Germinal center (tissue), 1 donor: ENCODE results near the gene CCDC34.
"Not testable (repeated sequence)": the region's sequence is repeated elsewhere in the genome, so short reads cannot be mapped to it uniquely, and the experiment has no call there.

Experiments used
- DNase-seq: peaks from one replicate; pipeline ENCODE4 v3.0.0; 2012; ENCODE audit warnings: mixed read lengths, low spot score

CCDC34 gene

DNA sequence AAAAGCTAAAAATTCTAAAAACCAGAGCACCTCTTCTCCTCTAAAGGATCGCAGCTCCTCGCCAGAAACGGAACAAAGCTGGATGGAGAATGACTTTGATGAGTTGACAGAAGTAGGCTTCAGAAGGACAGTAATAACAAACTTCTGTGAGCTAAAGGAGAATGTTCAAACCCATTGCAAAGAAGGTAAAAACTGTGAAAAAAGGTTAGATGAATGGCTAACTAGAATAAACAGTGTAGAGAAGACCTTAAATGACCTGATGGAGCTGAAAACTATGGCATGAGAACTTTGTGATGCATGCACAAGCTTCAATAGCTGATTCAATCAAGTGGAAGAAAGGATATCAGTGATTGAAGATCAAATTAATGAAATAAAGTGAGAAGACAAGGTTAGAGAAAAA, 40.8 kb downstream of the CCDC34 start:
- not testable (repeated sequence) for DNase-seq

DNA sequence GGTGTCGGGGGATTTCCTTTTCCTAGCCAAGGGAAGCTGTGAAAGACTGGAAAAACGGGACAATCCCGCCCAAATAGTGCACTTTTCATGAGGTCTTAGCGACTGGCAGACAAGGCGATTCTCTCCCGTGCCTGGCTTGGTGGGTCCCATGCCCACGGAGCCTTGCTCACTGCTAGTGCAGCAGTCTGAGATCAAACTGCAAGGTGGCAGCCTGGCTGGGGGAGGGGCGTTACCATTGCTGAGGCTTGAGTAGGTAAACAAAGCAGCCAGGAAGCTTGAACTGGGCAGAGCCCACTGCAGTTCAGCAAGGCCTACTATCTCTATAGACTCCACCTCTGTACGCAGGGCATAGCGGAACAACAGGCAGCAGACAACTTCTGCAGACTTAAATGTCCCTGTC, 41.7 kb downstream of the CCDC34 start:
- not testable (repeated sequence) for DNase-seq

DNA sequence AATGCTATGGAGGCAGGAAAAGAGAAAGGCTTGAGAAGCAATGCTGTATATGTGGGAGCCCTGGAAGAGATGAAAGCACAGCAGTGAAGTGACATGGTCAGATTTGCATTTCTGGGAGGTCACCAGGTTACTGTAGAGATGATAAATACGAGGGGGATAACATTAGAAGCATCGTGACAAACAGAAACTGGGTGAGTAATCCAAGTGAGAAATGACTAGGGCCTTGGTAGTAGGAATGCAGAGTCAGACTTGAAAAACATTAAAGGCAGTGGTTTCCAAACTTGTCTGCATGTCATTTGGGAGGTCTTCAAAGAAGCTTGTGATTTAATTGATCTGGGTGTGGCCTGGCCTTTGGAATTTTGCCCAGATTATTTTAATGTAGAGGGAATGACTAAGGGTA, 43.9 kb downstream of the CCDC34 start:
- no peak for DNase-seq

DNA sequence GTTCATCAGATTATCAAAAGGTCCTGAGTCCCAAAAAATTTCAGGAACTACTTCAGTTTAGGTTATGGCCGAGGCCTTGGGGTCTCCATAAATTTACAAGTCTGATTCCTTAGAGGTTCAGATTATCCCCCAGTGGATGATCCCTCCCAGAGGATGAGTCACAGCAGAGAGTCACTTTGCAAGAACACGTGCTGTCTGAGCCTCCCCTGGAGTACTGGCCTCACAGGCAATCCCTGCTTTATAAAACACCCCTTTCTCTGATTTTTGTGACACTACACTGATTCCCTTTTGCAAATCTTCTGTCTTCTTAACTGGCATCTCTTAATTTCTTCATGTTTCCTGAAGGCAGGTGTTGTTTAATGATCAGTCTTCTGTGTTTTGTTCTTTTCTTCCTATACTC, 45.3 kb downstream of the CCDC34 start:
- DNase-seq, result no peak

DNA sequence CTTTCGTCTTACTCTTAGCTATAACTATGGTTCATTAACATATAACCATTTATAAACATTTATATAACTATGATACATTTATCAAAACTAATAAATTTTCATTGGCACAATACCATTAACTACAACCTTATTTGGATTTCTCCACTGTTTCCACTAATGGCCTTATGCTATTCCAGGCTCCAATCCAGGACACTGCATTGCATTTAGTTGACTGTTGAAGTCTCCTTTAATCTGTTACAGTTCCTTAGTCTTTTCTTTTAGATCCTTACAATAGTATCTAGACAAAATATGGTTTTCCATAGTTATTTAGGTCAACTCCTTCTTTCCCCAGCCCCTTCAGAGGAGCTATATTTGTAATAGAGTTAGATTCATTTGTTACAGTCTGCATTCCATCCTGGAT, 47.2 kb downstream of the CCDC34 start:
- no peak for DNase-seq

DNA sequence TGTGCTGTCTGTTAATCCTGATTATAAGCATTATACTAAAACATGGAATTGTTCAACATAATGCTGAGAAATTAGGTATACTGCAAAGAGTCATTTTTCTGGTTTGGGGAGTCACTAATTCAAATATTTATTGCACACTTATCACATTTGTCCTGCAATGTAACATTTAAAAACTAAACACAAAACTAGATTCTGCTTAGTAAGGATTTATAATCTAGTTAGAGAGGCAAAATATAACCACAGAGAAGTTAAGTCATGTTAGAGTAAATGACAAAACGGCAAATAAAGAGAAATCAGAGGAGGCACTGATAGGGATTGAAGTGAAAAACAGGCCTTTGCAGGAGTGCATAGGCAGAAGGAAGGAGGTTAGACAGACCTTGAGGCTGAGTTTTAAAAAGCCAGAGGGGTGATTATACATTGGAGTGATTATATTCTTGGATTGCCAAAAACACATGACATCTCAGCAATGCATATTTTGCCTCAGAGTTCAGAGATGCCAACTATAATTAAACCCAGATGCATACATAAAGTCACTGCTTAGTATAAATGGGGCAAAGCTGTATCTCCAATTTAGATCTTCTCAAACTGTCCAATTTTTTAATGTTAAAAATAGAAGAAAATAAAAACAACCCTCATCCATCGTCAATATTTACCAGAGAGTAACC, 49.7 kb downstream of the CCDC34 start:
- no peak for DNase-seq

DNA sequence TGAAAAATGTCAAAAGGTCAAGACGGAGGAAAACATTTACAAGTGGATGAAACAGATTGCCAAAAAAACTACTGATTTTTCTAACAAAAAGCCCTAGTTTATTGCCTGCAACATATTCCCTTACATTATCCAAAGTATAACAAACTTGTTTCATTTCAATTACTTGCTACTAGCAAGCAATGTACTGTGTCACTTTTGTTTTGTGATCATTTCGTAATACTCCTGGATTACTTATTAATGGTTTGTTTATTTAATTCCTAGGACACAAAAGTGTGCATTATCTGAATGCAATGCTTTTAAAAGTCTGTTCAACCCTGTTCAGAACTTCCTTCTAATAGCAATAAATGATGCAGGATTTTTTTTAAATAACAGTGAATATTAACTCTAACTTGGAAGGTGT, 50.9 kb downstream of the CCDC34 start:
- DNase-seq, result no peak

DNA sequence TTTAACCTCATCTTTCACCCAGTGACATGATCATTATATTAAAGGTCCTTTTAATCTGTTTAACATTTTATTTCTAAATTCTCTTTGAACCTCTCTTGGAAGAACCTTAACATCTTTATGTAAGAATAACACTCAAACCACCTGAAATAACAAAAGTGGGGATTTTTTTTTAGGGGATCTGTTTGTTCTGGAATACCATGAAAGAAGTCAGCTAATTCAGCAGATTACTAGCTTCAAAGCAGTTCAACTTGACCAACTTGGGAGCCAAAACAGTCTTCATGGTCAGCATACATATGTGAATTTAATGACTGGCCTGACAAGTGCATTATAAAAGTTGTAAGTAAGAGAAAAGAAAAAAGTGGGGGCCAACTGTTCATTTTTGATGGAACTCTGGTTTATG, 52.3 kb downstream of the CCDC34 start:
- no peak for DNase-seq

DNA sequence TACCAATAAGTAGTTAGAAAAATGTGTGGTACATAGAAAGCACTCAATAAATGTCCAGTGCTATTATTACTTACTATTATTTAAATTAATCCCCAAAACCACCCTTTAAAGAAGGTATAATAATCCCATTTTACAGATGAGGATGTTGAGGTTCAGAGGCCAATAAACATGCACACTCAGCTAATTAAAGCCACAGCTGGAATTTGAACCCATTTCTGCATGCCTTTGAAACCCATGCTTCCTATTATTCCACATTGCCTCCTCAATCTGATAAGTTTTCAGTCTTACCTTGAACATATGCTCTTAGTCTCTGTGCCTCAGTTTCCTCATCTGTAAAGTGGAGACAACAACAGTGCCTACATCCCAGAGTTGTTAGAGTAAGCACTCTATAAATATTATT, 52.8 kb downstream of the CCDC34 start:
- DNase-seq, result no peak

DNA sequence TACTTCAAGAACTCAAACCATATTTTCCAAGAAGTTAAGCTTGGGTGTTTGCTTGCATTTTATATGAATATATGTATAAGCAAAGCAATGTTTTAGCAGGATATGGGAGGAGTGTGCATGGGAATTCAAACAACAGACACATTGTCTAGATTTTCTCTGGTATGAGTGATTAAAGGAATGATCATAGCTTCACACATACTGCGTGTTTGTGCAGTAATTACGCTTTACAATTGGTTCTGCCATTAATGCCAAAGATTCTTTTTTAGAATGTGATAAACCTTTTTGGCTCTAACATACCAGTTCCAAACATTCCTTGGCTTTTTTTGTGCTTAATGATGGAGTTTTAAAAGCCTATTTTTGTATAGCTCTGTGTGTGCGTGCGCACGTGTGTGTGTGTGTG, 54.0 kb downstream of the CCDC34 start:
- no peak for DNase-seq

DNA sequence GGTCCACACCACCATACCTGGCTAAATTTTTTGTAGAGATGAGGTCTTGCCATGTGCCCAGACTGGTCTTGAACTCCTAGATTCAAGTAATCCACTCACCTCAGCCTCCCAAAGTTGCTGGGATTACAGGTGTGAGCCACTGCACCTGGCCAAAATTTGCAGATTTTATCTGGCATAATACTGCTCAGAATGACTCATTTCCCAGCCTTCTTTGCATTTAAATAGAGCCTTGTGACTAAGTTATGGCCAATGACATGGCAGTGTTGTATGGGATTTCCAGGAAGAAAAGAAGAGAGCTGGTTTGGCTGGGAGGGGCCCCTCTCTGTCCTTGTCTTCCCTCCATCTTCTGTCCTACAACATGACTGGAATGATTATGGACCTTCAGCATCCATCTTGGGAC, 55.8 kb downstream of the CCDC34 start:
- no peak for DNase-seq

DNA sequence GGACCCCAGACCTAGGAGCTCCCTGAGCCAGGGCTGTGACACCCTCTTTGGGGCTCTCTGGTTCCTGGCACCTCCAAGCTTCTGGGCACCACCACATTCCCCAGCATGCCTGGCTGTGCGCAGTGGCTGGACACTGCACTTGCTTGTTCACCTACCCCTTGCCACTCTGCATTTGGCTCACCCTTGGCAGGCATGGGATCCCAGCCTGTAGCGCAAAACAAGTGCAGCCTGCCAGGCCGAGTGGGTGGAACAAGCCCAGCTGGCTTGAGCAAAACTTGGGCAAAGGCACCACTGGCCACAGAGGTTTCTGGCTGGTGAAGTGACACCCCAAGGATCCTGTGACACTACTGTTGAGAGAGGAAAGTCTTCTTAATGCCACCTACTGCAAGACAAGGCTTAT, 57.3 kb downstream of the CCDC34 start:
- DNase-seq, result no peak

DNA sequence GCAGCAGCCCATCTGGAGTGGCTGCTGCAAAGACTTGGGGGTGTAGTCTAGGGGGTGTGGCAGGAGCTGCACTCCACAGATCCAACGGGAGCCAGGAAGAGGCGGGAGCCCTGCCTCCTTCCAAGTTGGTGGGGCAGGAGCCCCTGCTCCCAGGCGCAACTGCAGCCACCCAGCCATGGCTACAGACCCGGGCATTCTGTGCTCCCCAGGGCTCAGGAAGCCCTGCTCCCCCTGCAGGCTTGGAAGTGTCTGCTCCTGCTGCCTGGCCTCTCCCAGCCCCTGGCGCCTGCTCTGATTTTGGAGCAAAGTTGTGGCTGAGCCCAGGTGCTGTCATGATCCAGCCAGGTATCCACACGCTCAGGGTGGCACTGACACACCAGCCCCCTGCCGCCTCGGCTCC, 58.5 kb downstream of the CCDC34 start:
- no peak for DNase-seq

DNA sequence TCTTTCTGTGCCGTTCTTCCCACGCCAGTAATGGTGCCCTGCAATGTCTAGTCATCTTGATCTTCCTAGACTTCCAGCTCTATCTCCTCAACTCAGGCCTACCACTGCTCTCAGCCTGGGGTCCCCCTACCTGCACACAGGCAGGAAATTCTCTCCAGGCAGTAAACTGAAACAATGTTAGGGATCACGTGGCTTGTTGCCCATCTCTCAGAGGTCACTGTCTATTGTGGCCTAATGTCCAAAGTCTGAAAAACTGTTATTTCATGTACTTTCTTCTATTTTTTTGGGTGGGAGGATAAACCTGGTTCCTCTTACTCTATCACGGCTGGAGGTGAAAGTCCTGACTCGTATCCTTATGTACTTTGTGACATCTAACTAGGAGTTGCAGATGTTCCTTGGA, 59.1 kb downstream of the CCDC34 start:
- no peak for DNase-seq

DNA sequence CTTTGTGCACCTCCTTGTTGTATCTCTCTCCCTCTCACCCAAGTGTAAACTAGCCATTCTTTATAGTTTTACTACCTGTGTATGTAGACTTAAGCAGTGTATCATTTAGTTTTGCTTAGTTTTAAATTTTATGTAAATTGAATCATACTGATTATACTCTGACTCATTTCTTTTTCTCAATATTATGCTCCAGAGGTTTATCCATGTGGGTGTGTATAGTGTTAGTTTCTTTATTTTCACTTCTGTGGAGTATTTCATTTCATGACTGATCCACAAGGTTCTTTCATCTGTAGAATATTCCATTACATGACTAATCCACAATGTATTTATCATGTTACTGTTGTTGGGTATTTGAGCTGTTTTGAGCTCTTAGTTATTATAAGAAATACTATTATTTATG, 62.0 kb downstream of the CCDC34 start:
- no peak for DNase-seq

DNA sequence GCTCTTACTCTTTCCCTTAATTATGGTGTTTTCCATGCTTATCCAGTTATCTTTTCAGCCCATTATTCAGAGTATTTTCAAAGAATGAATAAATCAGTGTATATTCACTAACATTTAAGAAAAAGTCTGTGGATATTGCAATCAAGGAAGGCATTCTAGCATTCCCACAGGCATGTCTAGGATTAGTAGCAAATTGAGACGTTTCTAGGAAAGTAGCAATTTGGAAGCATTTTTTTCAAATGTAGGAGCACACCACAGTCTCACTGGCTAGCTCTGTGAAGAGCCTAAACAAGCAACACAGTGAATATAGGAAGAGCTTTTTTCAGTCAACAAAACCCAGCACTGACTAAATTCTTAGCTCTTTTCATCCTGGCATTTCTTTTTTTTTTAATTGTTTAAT, 65.4 kb downstream of the CCDC34 start:
- DNase-seq, result no peak

DNA sequence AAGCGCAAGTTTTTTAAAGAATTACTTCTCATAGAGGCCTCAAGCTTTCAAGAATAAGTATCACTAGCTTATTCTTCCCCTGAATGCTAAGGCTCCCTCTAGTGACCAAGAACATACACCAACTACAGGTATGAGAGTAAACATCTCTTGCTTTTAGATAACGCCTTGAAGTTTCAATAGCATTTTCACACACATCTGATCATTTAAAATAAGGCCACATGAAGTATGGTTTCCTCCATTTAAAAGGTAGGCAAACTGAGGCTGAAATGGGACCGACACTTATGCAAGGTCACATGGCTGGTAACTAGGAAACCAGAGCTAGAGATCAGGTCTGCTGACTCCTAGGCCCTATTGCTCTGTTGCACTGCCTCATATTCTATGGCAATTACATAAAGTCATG, 66.5 kb downstream of the CCDC34 start:
- peak; percentile 3 for DNase-seq

DNA sequence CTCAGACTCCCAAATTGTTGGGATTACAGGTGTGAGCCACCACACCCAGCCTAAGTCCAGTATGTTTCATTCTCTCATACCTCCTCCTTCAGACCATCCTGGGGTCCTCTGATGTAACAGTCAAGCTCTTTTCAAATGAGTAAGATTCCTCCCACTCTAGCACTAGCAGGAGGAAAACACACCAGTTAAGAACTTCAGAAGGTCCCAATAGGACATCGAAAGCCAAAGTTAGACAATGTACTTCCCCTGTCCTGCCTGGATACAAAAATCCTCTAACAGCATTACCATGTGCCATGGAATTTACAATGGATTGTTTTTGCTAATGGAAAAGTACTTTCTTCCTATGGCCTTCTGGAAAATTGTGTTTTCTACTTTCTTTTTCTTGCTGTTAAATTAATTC, 67.1 kb downstream of the CCDC34 start:
- DNase-seq, result no peak

DNA sequence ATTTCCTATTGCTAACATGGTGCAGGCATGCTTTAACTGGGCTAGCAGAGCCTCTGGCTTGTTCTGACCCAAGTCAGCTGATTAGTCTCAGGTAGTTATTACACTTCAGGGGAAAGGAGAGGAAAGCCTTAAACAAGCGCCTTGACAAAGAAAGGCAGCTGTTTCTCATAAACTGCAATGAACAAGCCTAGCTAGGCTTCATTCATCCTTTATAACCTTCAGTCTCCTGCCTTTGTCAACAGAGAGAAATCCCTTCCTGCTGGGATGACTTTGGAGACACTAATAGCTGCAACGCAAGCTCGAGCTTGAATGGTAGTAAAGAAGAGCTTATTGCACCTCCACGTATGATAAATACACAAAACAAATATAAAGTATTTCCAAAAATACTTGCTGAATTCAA, 68.4 kb downstream of the CCDC34 start:
- no peak for DNase-seq

DNA sequence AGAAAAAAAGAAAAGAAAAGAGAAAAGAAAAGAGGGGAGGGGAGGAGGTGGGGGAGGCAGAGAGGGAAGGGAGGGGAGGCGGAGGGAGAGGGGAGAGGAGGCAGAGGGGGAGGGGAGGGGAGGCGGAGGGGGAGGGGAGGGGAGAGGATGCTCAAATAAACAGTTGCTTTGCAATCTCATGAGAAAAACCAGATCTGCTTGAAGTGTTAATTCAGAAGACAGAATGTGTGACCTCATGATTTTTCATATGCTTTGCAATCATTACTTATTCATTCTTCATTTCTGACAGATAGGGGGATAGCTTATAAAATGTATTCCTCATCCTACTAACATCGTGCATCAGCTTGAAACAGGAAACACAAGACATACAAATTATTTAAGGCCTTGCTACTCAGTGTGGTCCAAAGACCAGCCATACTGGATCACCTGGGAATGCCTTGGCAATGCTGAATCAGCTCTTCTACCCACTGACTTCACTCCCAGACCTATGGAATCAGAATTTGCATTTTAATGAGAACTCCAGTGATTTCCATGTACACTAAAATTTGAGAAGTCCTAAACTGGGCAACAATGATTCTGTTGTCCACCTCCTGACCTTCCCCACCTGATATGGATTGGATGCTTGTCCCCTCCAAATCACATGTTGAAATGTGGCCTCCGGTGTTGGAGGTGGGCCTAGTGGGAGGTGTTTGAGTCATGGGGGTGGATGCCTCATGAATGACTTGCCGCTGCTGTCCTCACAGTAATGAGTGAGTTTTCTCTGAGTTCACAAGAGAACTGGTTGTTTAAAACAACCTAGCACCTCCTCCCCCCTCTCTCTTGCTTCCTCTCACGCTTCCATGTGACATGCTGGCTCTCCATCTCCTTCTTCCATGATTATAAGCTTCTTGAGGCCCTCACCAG, 69.2 kb downstream of the CCDC34 start:
- no peak for DNase-seq

DNA sequence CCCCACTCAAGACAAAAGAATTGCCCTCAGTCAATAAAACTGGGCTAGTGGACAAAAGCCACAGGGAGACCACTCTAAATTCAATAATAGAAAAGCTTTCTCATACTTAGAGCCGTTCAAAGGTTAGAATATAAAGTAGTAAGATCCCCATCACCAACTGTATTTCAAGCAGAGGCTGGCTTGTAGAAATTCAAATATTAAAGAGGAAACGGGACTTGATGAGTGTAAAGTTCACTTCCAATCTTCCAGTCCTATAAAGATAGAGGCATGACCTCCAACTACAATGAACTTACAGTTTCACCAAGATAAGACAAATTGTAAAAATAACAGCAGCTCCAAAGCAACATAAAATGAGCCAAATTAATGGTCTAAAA, 70.4 kb downstream of the CCDC34 start:
- no peak for DNase-seq

DNA sequence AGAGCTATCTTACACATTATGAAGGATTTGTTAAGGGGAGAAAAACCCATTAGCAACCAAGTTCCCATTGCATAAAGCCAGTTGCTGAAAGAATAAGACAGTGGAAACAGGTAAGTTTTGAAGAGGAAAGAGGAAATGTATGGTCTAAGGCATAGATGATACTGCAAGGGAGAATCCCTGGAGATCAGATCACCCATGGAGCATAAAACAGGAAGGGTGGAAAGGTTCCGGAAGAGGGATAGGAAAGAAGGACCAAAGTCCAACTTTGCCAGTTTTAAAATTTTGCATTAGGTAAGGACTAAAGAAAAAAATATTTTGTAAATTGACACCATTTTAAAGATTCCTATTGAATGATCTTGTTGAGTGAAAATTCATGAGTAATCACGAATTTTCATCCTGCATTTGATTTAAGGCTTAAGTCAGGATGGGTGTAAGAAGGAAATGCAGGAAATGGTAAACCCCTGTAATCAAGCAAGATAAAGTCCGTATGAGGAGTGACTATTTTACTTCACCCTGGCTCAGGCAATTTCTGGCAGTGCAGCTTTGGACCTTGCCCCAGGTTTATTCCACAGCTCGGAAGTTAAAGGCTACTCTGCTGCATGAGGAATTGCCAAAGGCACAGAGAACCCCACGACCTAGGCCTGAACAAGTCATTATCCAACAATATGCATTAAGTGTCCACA, 70.9 kb downstream of the CCDC34 start:
- DNase-seq, result no peak

DNA sequence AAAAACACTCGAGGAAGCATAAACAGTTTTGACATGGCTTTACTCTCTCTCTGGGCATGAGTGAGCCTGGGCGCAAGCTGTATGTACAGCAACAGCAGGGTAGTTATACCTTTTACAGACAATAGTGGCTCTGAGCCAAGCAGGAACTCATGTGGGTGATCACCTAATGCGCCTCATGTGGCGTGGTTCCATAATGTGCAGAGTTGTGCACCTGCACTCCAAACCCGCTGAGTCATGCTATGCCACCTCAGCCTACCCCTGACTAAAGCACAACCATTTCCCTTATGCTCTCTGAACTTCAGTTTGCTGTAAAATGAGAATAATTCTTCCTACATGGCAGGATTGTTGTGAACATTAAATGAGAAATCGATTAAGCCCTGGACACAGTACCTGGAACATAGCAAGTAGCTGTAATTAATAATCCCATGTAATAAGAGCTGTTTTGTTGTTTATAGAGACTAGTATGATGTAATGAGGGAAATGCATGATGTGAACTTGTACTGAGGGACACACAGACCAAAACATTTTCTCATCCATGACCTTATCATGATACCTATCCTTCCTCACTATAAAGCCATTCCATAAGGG, 71.6 kb downstream of the CCDC34 start:
- DNase-seq, result no peak
